GM12878 (cell line): Measurements from ENCODE around the gene PEAR1.

ENCODE experiments used
- EP300 ChIP-seq, 2 experiments: fragments of 150-350 bp in 1 of 2; IDR thresholded peaks; 2 replicates each; pipeline ENCODE4 v1.6.1; 2011 to 2012; ENCODE audit warnings: low read depth in 2 of 2, low read length in 2 of 2, borderline replicate concordance in 1 of 2, improper control_type of control experiment in 1 of 2, inconsistent platforms in 1 of 2; ENCODE audit not compliant: control insufficient read depth in 1 of 2
- HDAC6 ChIP-seq: fragments of 200-600 bp; sonication (generic); IDR thresholded peaks from one replicate; pipeline ENCODE4 v1.8.0; 2017; ENCODE audit warnings: antibody characterized with exemption; ENCODE audit not compliant: unreplicated experiment
- NRF1 ChIP-seq: conservative IDR thresholded peaks from 2 replicates; pipeline ENCODE4 v1.6.1; 2011; ENCODE audit warnings: mild to moderate bottlenecking, low read depth, low read length, improper control_type of control experiment
- POLR2AphosphoS2 ChIP-seq: IDR thresholded peaks from 2 replicates; pipeline ENCODE4 v1.6.1; 2011; ENCODE audit warnings: low read depth, mild to moderate bottlenecking, low read length, improper control_type of control experiment, moderate library complexity
- ZNF274 ChIP-seq: IDR thresholded peaks from one replicate; pipeline ENCODE4 v1.8.0; 2011; ENCODE audit not compliant: insufficient read length, insufficient read depth

DNA sequence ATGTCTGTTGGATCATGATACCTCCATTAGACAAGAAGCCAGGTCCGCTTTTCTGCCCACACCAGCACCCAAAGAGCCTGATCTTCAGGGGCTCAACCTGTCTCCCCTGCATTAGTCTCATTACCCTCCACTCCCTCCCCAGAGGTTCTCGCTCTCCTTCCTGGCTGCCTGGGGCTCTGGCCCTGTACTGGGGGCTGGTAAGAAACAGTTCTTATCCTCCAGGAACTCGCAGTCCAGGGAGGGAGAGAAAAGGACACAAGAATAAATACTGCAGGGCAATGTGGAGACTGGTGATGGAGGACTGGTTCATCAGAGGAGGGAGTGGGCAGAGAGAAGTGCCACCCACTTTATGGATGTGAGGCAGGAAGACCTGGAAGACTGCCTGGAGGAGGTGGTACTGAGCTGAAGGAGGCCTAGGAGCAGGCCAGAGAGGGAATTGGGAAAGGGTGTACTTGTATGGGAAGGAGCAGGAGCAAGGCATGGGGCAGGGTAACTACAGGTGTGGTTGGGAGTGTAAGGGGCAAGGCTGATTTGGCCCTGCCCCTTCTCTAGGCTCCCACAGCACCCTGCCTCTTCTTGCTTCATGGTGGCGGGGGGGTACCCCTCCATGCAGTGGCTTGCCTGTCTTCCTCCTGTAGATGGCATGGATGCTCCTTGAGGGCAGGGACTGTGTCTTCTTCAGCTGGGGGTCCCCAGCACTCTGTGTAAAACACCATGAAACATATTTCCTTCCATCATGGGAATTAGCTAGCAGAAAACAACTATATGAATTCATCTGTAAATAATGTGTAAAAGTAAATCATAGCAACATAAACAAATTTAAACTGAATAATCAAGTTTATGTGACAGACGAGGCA lies 31.9 kb downstream of the PEAR1 start:
- no peak for TF ChIP-seq POLR2AphosphoS2
- no peak for TF ChIP-seq NRF1
- no peak for TF ChIP-seq ZNF274
- no peak for TF ChIP-seq EP300 (IDR thresholded peaks at IDR 0.05; ENCODE audit: borderline replicate concordance in 1 of 2, control insufficient read depth in 1 of 2, low read depth in 2 of 2, low read length in 2 of 2)
- no peak for TF ChIP-seq HDAC6
